ENCODE data around the gene MYO3B. TPM values are rescaled to one million over a fixed set of nuclear protein-coding genes. Genes with fewer than 3 reads are reported as not detected.
"Not testable (repeated sequence)": the region's sequence is repeated elsewhere in the genome, so short reads cannot be mapped to it uniquely, and the experiment has no call there.

The MYO3B gene
- total and polyA plus RNA-seq, 5 donors: not detected

- H3K9me3 ChIP-seq (ENCODE audit: control insufficient read depth, low read length); H3K27me3 ChIP-seq (ENCODE audit: control insufficient read depth, insufficient read depth); intact Hi-C loops (cut with DNase I); ATAC-seq; H3K27ac ChIP-seq (ENCODE audit: low read length); DNase-seq; H3K4me3 ChIP-seq (ENCODE audit: low read length); H3K4me1 ChIP-seq (ENCODE audit: control insufficient read depth, insufficient read depth, low read length): not testable (repeated sequence)
- WGBS: 64% methylated on average over 5 of the region's 5 CpGs
Observed at GRCh38 chr2:170349269-170349668, 171.3 kb downstream of the MYO3B start.

GRCh38 chr2:170350929-170351826 lies 173.2 kb downstream of the MYO3B start:
- Histone ChIP-seq H3K4me1 (ENCODE audit: control insufficient read depth, insufficient read depth, low read length) (no peaks in the 10 kb centered on the region), H3K27ac (ENCODE audit: low read length) (no peak overlapping the region), H3K4me3 (ENCODE audit: low read length) (no peak overlapping the region), H3K27me3 (ENCODE audit: control insufficient read depth, insufficient read depth) (no peaks in the 10 kb centered on the region), H3K9me3 (ENCODE audit: control insufficient read depth, low read length) (no peaks in the 10 kb centered on the region)
- intact Hi-C loops (cut with DNase I): no loop called here
- ATAC-seq (no peak), DNase-seq (no peak)
- 68% methylated on average over 4 of the region's 4 CpGs for WGBS

GRCh38 chr2:170353723-170354122 lies 175.8 kb downstream of the MYO3B start:
- Histone ChIP-seq H3K4me3 (ENCODE audit: low read length) (no peak overlapping the region), H3K4me1 (ENCODE audit: control insufficient read depth, insufficient read depth, low read length) (no peaks in the 10 kb centered on the region), H3K9me3 (ENCODE audit: control insufficient read depth, low read length) (no peaks in the 10 kb centered on the region), H3K27ac (ENCODE audit: low read length) (no peak overlapping the region), H3K27me3 (ENCODE audit: control insufficient read depth, insufficient read depth) (no peaks in the 10 kb centered on the region)
- DNase-seq: no peak
- 84% methylated on average over 2 of the region's 2 CpGs for WGBS
- ATAC-seq: no peak
- intact Hi-C loops (cut with DNase I): no loop called here

GRCh38 chr2:170354388-170354787 lies 176.4 kb downstream of the MYO3B start:
- Histone ChIP-seq H3K27ac (ENCODE audit: low read length) (no peak overlapping the region), H3K27me3 (ENCODE audit: control insufficient read depth, insufficient read depth) (no peaks in the 10 kb centered on the region), H3K4me1 (ENCODE audit: control insufficient read depth, insufficient read depth, low read length) (no peaks in the 10 kb centered on the region), H3K4me3 (ENCODE audit: low read length) (no peak overlapping the region), H3K9me3 (ENCODE audit: control insufficient read depth, low read length) (no peaks in the 10 kb centered on the region)
- 39% methylated on average over 2 of the region's 2 CpGs for WGBS
- DNase-seq (no peak), ATAC-seq (no peak)
- intact Hi-C loops (cut with DNase I): no loop called here

- WGBS: 68% methylated on average over 2 of the region's 2 CpGs
- DNase-seq (no peak), ATAC-seq (no peak)
- Histone ChIP-seq H3K27ac (ENCODE audit: low read length) (no peak overlapping the region), H3K4me3 (ENCODE audit: low read length) (no peak overlapping the region), H3K4me1 (ENCODE audit: control insufficient read depth, insufficient read depth, low read length) (no peaks in the 10 kb centered on the region), H3K27me3 (ENCODE audit: control insufficient read depth, insufficient read depth) (no peaks in the 10 kb centered on the region), H3K9me3 (ENCODE audit: control insufficient read depth, low read length) (no peaks in the 10 kb centered on the region)
- intact Hi-C loops (cut with DNase I): no loop called here
Observed at GRCh38 chr2:170354855-170355780, 177.2 kb downstream of the MYO3B start.

GRCh38 chr2:170359466-170359865 lies 181.5 kb downstream of the MYO3B start:
- WGBS: 89% methylated on average over 3 of the region's 3 CpGs

GRCh38 chr2:170360546-170361089 lies 182.7 kb downstream of the MYO3B start:
- whole genome bisulfite sequencing: 67% methylated on average over 3 of the region's 3 CpGs
- DNase-seq (no peak), ATAC-seq (no peak)
- Histone ChIP-seq H3K4me1 (ENCODE audit: control insufficient read depth, insufficient read depth, low read length) (no peaks in the 10 kb centered on the region), H3K27ac (ENCODE audit: low read length) (no peak overlapping the region), H3K9me3 (ENCODE audit: control insufficient read depth, low read length) (no peaks in the 10 kb centered on the region), H3K27me3 (ENCODE audit: control insufficient read depth, insufficient read depth) (peaks cover 3% of the 10 kb centered on the region), H3K4me3 (ENCODE audit: low read length) (no peak overlapping the region)
- intact Hi-C loops (cut with DNase I): loop anchor here in 3 of 4 donors (10.0 kb wide), 1 partner anchor 454 kb away; the partner anchor contains the start of gene GAD1 (in 3 of the 3)

More at GRCh38 chr2:170359466-170359865, 181.5 kb downstream of the MYO3B start:
- Histone ChIP-seq H3K4me3 (ENCODE audit: low read length) (no peak overlapping the region), H3K4me1 (ENCODE audit: control insufficient read depth, insufficient read depth, low read length) (no peaks in the 10 kb centered on the region), H3K9me3 (ENCODE audit: control insufficient read depth, low read length) (no peaks in the 10 kb centered on the region), H3K27ac (ENCODE audit: low read length) (no peak overlapping the region), H3K27me3 (ENCODE audit: control insufficient read depth, insufficient read depth) (peaks cover 3% of the 10 kb centered on the region)
- DNase-seq (no peak), ATAC-seq (no peak)
- intact Hi-C loops (cut with DNase I): no loop called here

- H3K27me3 ChIP-seq (ENCODE audit: control insufficient read depth, insufficient read depth): peaks cover 3% of the 10 kb centered on the region
- no peak overlapping the region for H3K27ac ChIP-seq (ENCODE audit: low read length)
- ATAC-seq: peak; percentile 51 to 55
- no peaks in the 10 kb centered on the region for H3K9me3 ChIP-seq (ENCODE audit: control insufficient read depth, low read length)
- H3K4me1 ChIP-seq (ENCODE audit: control insufficient read depth, insufficient read depth, low read length): no peaks in the 10 kb centered on the region
- peak in 2 of 3 donors; percentile 24 to 48 for DNase-seq
- H3K4me3 ChIP-seq (ENCODE audit: low read length): no peak overlapping the region
- 21% methylated on average over 5 of the region's 5 CpGs for WGBS
- intact Hi-C loops (cut with DNase I): loop anchor here in 3 of 4 donors (10.0 kb wide), 1 partner anchor 453 kb away; the partner anchor contains the start of gene GAD1 (in 3 of the 3)
Observed at GRCh38 chr2:170361090-170361936, 183.4 kb downstream of the MYO3B start.

- no peaks in the 10 kb centered on the region for H3K4me1 ChIP-seq (ENCODE audit: control insufficient read depth, insufficient read depth, low read length)
- peaks cover 3% of the 10 kb centered on the region for H3K27me3 ChIP-seq (ENCODE audit: control insufficient read depth, insufficient read depth)
- 71% methylated on average over 3 of the region's 3 CpGs for WGBS
- ATAC-seq (no peak), DNase-seq (no peak)
- no peak overlapping the region for H3K27ac ChIP-seq (ENCODE audit: low read length)
- intact Hi-C loops (cut with DNase I): loop anchor here in 3 of 4 donors (10.0 kb wide), 1 partner anchor 452 kb away; the partner anchor contains the start of gene GAD1 (in 3 of the 3)
- H3K4me3 ChIP-seq (ENCODE audit: low read length): no peak overlapping the region
- H3K9me3 ChIP-seq (ENCODE audit: control insufficient read depth, low read length): no peaks in the 10 kb centered on the region
Observed at GRCh38 chr2:170362313-170362870, 184.4 kb downstream of the MYO3B start.

All from right cardiac atrium (tissue), 5 donors.